OCI-M2 (cell line): ENCODE measurements around the gene MAP2K5.

ENCODE experiments used
- DNase-seq: peaks from one replicate; lab custom pipeline; 2025; ENCODE audit not compliant: unreplicated experiment; lab: John Stamatoyannopoulos, UW

Gene MAP2K5

GRCh38 chr15:67852418-67852817 is 309.9 kb downstream of the MAP2K5 start:
- no peak for DNase-seq

- DNase-seq: no peak
Observed at GRCh38 chr15:67853454-67853853, 311.0 kb downstream of the MAP2K5 start.

- no peak for DNase-seq
Observed at GRCh38 chr15:67854358-67854757, 311.9 kb downstream of the MAP2K5 start.

- no peak for DNase-seq
Observed at GRCh38 chr15:67855842-67856241, 313.3 kb downstream of the MAP2K5 start.
